GM12878 (cell line): Measurements from ENCODE around the gene CNOT3. TPM values are rescaled to one million over a fixed set of nuclear protein-coding genes. Genes with fewer than 3 reads are reported as not detected.

Experiments used
- CHD2 ChIP-seq: IDR thresholded peaks from 2 replicates; pipeline ENCODE4 v1.6.1; 2011; ENCODE audit warnings: low read depth, low read length, improper control_type of control experiment, borderline replicate concordance
- IKZF1 ChIP-seq: fragments of 450-650 bp; conservative IDR thresholded peaks from 2 replicates; pipeline ENCODE4 v1.6.1; 2017; ENCODE audit warnings: antibody characterized with exemption, mild to moderate bottlenecking
- JUNB ChIP-seq: IDR thresholded peaks from 2 replicates; pipeline ENCODE4 v1.6.1; 2016; ENCODE audit warnings: antibody characterized with exemption, mild to moderate bottlenecking
- JUND ChIP-seq: IDR thresholded peaks from 2 replicates; pipeline ENCODE4 v1.6.1; 2012; ENCODE audit warnings: low read depth, mild to moderate bottlenecking, low read length, improper control_type of control experiment, moderate library complexity
- MYB ChIP-seq: fragments of 150-350 bp; IDR thresholded peaks from 2 replicates; pipeline ENCODE4 v1.6.1; 2014; ENCODE audit warnings: mild to moderate bottlenecking, low read depth, low read length, borderline replicate concordance
- NBN ChIP-seq: fragments of 450-650 bp; IDR thresholded peaks from 2 replicates; pipeline ENCODE4 v1.6.1; 2016
- RFX5 ChIP-seq: IDR thresholded peaks from 2 replicates; pipeline ENCODE4 v1.6.1; 2011; ENCODE audit warnings: low read depth, low read length, improper control_type of control experiment
- RUNX3 ChIP-seq: IDR thresholded peaks from 2 replicates; pipeline ENCODE4 v1.6.1; 2012; ENCODE audit warnings: low read length, inconsistent platforms
- SPI1 ChIP-seq: IDR thresholded peaks from 2 replicates; pipeline ENCODE4 v1.6.1; 2011; ENCODE audit warnings: low read depth, mild to moderate bottlenecking, low read length, moderate library complexity, borderline replicate concordance; ENCODE audit not compliant: insufficient read depth
- SREBF2 ChIP-seq: IDR thresholded peaks from 2 replicates; pipeline ENCODE4 v1.6.1; 2012; ENCODE audit warnings: mild to moderate bottlenecking, low read length
- YY1 ChIP-seq: IDR thresholded peaks from 2 replicates; pipeline ENCODE4 v1.6.1; 2011; ENCODE audit warnings: low read depth, mild to moderate bottlenecking, low read length
- ZBTB33 ChIP-seq: fragments of 450-650 bp; IDR thresholded peaks from 2 replicates; pipeline ENCODE4 v1.6.1; 2017; ENCODE audit warnings: mild to moderate bottlenecking
- polyA plus RNA-seq, 11 experiments: library from polyadenylated mRNA; depleted of rRNA in 4 of 11; unstranded in 6 of 11; stranded (reverse) in 5 of 11; fragments of >200 nt; fragmentation: Nextera tagmentation in 4 of 11; fragmentation: Illumina TruSeq in 1 of 11; extraction: Ambion mirVana in 4 of 11; extraction: Trizol in 1 of 11; gene quantifications; 1 replicate in 1 of 11; 2 replicates in 10 of 11; pipeline versions ENCODE4 v1.2.1 to v1.2.3, GENCODE V29; 2011 to 2016; ENCODE audit warnings: inconsistent platforms in 2 of 11, missing spikeins in 2 of 11, low read depth in 1 of 11
- total RNA-seq, 4 experiments: library from RNA; depleted of rRNA in 3 of 4; stranded (reverse); fragments of >200 nt in 3 of 4; fragmentation: Illumina TruSeq in 1 of 4; extraction: Trizol in 1 of 4; gene quantifications; 2 replicates each; pipeline versions ENCODE4 v1.2.1 to v1.2.3, GENCODE V29; 2013 to 2021
- TF ChIP-seq, protein P1 (sequence below): IDR thresholded peaks from 2 replicates; pipeline ENCODE4 v1.6.1; 2012; ENCODE audit warnings: low read depth, low read length, improper control_type of control experiment
- TF ChIP-seq, protein P2 (sequence below): fragments of 450-650 bp; IDR thresholded peaks from 2 replicates; pipeline ENCODE4 v1.6.1; 2014; ENCODE audit warnings: mild to moderate bottlenecking
- TF ChIP-seq, protein P3 (sequence below): fragments of 450-650 bp; IDR thresholded peaks from 2 replicates; pipeline ENCODE4 v1.6.1; 2017; ENCODE audit warnings: mild to moderate bottlenecking, moderate library complexity
- TF ChIP-seq, protein P4 (sequence below): fragments of 450-650 bp; IDR thresholded peaks from 2 replicates; pipeline ENCODE4 v1.6.1; 2018; ENCODE audit warnings: mild to moderate bottlenecking, low read depth, moderate library complexity; ENCODE audit not compliant: partially characterized antibody

The CNOT3 gene
- total and polyA plus RNA-seq, 10 of the 15 experiments (the other 5 are each of a cell fraction or from before 2014, with no cell fraction given), result 0.14 to 45.1 (median 14.0) TPM

DNA sequence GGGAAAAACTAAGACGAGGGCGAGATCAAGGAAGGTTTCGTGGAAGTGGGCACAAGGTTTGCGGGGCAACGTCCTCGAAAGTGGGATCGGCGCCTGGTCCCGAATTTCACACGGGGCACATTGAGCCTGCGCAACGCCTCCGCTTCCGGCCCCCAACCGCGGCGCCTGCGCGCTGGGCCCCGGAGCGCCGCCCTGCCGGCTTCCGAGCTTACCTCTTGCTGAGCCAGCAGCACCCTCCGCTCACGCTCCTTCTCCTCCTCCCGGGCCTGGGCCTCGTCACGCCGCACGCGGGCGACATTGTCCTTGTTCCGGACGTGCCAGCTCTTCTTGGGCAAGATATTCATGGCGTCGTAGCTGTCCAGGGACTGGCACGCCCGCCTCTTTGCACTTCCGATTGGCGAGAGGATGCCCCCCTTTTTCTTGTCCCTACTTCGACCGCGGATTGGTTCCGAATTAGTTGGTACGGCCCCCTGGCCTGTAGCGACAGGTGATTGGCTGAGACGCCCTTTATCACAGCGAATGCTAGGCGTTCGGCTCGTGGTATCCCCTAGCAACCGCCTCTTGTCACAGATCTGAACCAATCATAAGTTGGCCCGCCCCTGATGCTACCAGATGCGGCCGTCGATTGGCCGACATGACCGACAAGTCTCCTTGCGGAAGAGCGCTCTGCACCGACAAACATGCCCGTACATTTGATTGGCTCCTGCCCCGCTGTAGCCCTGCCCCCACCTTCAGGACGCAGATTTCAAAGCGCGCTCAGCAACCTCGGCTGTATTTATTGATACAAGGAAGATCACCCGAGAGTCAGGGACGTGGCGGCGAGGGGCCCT lies 22.0 kb downstream of the CNOT3 start, which contains the start of gene LENG1 (continued):
- TF ChIP-seq, protein P1, sequence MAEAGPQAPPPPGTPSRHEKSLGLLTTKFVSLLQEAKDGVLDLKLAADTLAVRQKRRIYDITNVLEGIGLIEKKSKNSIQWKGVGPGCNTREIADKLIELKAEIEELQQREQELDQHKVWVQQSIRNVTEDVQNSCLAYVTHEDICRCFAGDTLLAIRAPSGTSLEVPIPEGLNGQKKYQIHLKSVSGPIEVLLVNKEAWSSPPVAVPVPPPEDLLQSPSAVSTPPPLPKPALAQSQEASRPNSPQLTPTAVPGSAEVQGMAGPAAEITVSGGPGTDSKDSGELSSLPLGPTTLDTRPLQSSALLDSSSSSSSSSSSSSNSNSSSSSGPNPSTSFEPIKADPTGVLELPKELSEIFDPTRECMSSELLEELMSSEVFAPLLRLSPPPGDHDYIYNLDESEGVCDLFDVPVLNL, result peak; percentile 93
- peak; percentile 91 for TF ChIP-seq YY1
- TF ChIP-seq, protein P2, sequence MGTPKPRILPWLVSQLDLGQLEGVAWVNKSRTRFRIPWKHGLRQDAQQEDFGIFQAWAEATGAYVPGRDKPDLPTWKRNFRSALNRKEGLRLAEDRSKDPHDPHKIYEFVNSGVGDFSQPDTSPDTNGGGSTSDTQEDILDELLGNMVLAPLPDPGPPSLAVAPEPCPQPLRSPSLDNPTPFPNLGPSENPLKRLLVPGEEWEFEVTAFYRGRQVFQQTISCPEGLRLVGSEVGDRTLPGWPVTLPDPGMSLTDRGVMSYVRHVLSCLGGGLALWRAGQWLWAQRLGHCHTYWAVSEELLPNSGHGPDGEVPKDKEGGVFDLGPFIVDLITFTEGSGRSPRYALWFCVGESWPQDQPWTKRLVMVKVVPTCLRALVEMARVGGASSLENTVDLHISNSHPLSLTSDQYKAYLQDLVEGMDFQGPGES, result peak; percentile 97
- TF ChIP-seq ZBTB33, result no peak
- 0 out of 2 replicates have a peak, but pooled peaks have one; percentile 53 for TF ChIP-seq SREBF2
- peak; percentile 90 for TF ChIP-seq RFX5
- no peak for TF ChIP-seq JUNB
- peak; percentile 97 for TF ChIP-seq CHD2
- TF ChIP-seq SPI1, result no peak
- TF ChIP-seq NBN, result peak; percentile 56
- TF ChIP-seq, protein P3, sequence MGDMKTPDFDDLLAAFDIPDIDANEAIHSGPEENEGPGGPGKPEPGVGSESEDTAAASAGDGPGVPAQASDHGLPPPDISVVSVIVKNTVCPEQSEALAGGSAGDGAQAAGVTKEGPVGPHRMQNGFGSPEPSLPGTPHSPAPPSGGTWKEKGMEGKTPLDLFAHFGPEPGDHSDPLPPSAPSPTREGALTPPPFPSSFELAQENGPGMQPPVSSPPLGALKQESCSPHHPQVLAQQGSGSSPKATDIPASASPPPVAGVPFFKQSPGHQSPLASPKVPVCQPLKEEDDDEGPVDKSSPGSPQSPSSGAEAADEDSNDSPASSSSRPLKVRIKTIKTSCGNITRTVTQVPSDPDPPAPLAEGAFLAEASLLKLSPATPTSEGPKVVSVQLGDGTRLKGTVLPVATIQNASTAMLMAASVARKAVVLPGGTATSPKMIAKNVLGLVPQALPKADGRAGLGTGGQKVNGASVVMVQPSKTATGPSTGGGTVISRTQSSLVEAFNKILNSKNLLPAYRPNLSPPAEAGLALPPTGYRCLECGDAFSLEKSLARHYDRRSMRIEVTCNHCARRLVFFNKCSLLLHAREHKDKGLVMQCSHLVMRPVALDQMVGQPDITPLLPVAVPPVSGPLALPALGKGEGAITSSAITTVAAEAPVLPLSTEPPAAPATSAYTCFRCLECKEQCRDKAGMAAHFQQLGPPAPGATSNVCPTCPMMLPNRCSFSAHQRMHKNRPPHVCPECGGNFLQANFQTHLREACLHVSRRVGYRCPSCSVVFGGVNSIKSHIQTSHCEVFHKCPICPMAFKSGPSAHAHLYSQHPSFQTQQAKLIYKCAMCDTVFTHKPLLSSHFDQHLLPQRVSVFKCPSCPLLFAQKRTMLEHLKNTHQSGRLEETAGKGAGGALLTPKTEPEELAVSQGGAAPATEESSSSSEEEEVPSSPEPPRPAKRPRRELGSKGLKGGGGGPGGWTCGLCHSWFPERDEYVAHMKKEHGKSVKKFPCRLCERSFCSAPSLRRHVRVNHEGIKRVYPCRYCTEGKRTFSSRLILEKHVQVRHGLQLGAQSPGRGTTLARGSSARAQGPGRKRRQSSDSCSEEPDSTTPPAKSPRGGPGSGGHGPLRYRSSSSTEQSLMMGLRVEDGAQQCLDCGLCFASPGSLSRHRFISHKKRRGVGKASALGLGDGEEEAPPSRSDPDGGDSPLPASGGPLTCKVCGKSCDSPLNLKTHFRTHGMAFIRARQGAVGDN, result peak; percentile 79
- TF ChIP-seq JUND, result no peak
- TF ChIP-seq IKZF1, result peak; percentile 91
- TF ChIP-seq, protein P4, sequence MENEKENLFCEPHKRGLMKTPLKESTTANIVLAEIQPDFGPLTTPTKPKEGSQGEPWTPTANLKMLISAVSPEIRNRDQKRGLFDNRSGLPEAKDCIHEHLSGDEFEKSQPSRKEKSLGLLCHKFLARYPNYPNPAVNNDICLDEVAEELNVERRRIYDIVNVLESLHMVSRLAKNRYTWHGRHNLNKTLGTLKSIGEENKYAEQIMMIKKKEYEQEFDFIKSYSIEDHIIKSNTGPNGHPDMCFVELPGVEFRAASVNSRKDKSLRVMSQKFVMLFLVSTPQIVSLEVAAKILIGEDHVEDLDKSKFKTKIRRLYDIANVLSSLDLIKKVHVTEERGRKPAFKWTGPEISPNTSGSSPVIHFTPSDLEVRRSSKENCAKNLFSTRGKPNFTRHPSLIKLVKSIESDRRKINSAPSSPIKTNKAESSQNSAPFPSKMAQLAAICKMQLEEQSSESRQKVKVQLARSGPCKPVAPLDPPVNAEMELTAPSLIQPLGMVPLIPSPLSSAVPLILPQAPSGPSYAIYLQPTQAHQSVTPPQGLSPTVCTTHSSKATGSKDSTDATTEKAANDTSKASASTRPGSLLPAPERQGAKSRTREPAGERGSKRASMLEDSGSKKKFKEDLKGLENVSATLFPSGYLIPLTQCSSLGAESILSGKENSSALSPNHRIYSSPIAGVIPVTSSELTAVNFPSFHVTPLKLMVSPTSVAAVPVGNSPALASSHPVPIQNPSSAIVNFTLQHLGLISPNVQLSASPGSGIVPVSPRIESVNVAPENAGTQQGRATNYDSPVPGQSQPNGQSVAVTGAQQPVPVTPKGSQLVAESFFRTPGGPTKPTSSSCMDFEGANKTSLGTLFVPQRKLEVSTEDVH, result peak; percentile 27
- TF ChIP-seq MYB, result no peak
- peak; percentile 59 for TF ChIP-seq RUNX3
